Midbrain (tissue), 1 donor: ENCODE results near the gene PRAC1.
"Not testable (repeated sequence)": the region's sequence is repeated elsewhere in the genome, so short reads cannot be mapped to it uniquely, and the experiment has no call there.

Experiments used
- DNase-seq: peaks from one replicate; lab custom pipeline; 2025; lab: John Stamatoyannopoulos, UW

PRAC1 gene

DNA sequence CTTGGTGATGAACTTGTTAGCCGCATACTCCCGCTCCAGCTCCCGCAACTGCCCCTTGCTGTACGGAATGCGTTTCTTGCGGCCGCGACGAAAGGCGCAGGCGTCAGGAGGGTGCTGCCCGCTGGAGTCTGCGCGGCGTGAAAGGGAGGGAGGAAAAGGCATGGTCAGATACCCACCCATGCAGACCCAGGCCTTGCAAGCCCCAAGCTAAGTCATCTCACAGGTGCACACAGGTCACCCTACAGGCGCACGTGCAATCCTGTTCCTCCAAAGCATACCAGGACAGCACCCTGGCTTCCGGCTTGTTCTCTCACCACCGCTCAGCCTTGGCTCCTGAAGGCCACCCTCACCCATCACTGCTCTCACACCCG is 4.6 kb upstream of the PRAC1 start:
- no peak for DNase-seq

- DNase-seq: no peak
Observed at GRCh38 chr17:48726114-48726915, 4.0 kb upstream of the PRAC1 start.

- DNase-seq: no peak
Observed at GRCh38 chr17:48725288-48726064, 3.2 kb upstream of the PRAC1 start.

DNA sequence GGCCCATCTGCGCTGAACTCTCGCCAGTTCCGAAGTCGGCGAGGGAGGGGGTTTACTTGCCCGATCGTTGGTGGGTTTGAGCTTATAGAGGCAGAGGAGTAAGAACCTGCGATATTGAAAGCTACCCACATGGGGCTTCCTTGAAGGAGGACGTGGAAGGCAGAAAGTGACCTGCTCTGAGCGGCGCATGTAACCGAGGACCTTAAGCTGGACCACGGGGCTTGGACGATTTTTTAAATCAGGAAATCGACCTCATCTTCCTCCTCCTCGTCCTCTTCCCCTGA is 2.6 kb upstream of the PRAC1 start:
- no peak for DNase-seq

GRCh38 chr17:48724251-48725003 is 2.1 kb upstream of the PRAC1 start:
- DNase-seq: peak; percentile 56

DNA sequence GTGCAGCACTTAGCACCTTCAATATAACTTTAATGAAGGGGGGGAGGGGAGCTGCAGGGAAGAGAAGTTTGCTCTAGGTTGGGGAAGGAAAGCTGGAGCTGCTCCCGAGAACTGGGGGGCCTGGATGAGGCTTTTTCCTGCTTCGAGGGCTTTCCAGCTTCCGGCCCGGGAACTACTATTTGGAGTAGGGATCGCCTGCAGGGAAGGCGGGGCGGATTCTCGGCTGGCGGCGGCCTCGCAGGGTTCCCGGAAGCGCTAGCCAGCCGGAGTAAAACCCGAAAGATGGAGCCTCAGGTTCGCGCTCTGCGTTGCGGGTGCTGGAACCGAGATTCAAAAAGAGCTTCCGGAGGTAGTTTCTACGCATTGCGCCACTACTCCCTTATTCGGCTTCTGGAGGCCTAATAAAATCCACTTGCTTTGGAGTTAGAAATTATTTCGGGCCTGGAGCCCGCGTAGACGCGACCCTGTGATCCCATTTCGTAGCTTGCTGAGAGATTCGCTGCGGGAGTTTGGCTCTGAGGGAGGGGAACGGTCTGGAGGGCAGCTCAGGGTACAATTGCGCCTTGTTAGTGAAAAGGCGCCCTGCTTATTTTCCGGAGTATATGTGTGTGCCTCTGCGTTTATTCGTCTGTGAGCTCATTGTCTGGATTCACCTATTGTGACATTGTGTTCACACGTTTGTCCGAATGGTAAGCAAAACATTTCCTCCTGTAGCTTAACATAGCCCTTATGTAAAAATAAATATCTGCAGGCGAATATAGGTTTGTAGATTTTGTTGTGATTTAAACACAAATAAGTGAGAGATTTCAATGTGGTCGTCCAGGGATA is 1.3 kb upstream of the PRAC1 start:
- no peak for DNase-seq

- DNase-seq: no peak
Observed at GRCh38 chr17:48722915-48723422, 651 bp upstream of the PRAC1 start, which contains the start of gene PRAC2. Gene PRAC2, plus strand, starts transcription at chr17:48723185. Its CDS starts 1,226 bp downstream, at chr17:48724411.

DNA sequence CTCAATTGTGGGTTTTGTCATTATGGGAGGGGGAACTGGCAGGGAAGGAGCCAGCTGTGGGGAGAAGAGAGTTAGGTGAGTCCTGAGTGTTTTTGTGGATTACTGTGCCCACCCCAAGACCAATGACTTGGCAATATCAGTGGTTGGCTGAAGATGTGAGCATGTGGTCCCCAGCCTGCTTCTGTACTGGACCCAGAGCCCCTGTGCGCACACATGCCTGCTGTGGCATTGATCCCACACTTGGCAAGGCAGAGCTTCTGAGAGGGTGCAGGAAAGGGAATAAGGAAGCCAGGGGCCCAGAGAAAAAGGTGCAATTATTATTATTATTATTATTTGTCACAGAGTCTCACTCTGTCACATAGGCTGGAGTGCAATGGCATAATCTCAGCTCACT is 1.3 kb downstream of the PRAC1 start:
- no peak for DNase-seq

- no peak for DNase-seq
Observed at GRCh38 chr17:48720266-48721008, 1.9 kb downstream of the PRAC1 start.

DNA sequence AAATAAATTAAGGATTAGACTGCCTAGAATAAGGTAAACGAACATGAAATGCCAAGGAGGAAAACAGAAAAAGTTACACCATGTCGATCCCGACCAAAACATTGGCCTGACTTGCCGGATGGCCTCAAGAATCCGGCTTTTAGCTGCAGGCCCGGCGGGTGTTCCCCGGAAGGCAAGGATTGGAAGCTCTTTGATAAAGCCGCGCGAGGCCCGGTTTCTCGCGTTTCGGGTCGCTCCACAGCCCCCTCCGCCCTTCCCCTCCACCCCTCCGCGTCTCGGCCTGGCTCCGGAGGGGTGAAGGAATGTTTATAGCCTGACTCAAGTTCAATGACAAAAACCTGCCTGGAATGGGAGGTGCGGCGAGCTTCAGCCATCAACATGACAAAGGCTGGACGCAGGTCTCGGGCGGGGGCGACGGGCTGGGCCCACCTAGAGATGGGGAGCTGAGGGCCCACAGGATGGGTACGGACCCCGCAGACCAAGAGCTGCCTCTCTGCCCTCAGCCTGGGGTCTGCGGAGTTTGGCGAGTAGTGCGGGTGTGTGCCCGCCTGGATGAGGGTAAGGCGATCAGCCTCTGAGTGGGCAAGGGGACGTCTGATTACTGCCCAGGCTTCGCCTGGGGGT is 2.6 kb downstream of the PRAC1 start:
- no peak for DNase-seq

GRCh38 chr17:48718761-48719641 is 3.3 kb downstream of the PRAC1 start:
- DNase-seq: no peak

DNA sequence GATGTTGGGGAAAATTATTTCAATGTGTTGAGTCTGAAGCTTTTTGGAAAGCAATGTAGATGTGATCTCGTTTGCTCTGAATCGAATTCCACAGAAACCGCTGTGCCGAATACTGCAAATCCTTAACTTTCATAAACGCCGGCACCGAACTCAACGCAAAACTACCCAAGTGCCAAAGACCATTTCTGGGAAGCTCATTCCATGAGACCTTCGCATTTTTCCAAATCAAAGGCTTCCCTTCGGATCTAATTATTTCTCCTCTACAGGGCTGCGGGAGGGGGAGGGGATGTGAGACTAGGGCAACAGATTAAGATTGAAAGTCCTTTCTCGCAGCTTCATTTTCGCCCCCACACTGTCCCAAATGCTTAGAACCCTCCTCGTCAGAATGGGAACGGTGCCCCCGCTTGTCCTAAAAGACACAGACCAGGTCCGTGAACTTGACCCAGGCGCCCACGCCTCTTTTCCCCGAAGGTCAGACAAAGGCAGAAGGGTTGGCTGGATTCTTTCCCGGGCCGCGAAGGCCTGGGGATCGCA is 4.0 kb downstream of the PRAC1 start:
- DNase-seq: no peak

GRCh38 chr17:48717367-48718226 is 4.7 kb downstream of the PRAC1 start:
- no peak for DNase-seq

GRCh38 chr17:48716549-48716948 is 5.8 kb downstream of the PRAC1 start:
- not testable (repeated sequence) for DNase-seq

- DNase-seq: no peak
Observed at GRCh38 chr17:48715496-48716399, 6.6 kb downstream of the PRAC1 start.

DNA sequence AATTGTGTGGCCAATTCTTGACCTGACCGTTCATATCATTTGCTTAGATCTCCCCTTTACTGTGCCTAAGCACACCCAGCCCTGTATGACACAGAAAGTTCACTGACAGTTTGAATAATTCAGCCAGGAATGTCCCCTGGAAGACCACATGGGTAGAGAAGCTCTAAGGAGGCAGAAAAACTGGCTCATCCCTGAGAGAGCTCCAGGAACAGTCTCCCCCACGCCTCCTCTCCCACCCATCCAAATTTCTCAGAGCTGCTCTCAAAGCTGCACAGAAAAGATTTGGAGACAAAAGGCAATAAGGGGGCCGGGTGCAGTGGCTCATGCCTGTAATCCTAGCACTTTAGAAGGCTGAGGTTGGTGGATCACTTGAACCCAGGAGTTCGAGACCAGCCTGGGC is 11.2 kb downstream of the PRAC1 start:
- no peak for DNase-seq
